K562 (cell line): ENCODE results near the gene UNC13A. TPM values are rescaled to one million over a fixed set of nuclear protein-coding genes. Genes with fewer than 3 reads are reported as not detected.

Source experiments
- ETS1 ChIP-seq: conservative IDR thresholded peaks from 2 replicates; pipeline ENCODE4 v1.6.1; 2011; ENCODE audit warnings: low read depth, mild to moderate bottlenecking, low read length; ENCODE audit not compliant: control insufficient read depth
- FUS ChIP-seq: fragments of 200-400 bp; formaldehyde crosslinking; optimal IDR thresholded peaks from 2 replicates; pipeline ENCODE3; 2017; ENCODE audit warnings: low read depth, low read length
- HINFP ChIP-seq: fragments of 450-650 bp; conservative IDR thresholded peaks from 2 replicates; pipeline ENCODE4 v1.6.1; 2016; ENCODE audit warnings: missing genetic modification characterization, low read depth, mild to moderate bottlenecking, control low read depth, missing compliant biosample characterization
- HNRNPUL1 ChIP-seq: fragments of 200-400 bp; formaldehyde crosslinking; IDR thresholded peaks from 2 replicates; pipeline ENCODE4 v1.6.1; 2017; ENCODE audit warnings: low read length
- MAZ ChIP-seq, 2 experiments: fragments of 450-650 bp in 1 of 2; sonication (generic) in 1 of 2; formaldehyde crosslinking; IDR thresholded peaks in 1 of 2; conservative IDR thresholded peaks in 1 of 2; 2 replicates each; pipeline versions ENCODE4 v1.4.0 to v1.5.0; 2020; ENCODE audit warnings: mild to moderate bottlenecking in 1 of 2, missing genetic modification reagents in 1 of 2
- RCOR1 ChIP-seq, 2 experiments: IDR thresholded peaks; 2 replicates each; pipeline ENCODE4 v1.6.1; 2012; ENCODE audit warnings: low read depth in 2 of 2, low read length in 2 of 2, borderline replicate concordance in 1 of 2, improper control_type of control experiment in 1 of 2
- SNRNP70 ChIP-seq: fragments of 200-400 bp; formaldehyde crosslinking; optimal IDR thresholded peaks from 2 replicates; pipeline ENCODE3; 2017; ENCODE audit warnings: low read depth, low read length
- TFAP4 ChIP-seq: sonication (generic); formaldehyde crosslinking; IDR thresholded peaks from 2 replicates; pipeline ENCODE4 v1.8.0; 2022; ENCODE audit warnings: missing genetic modification reagents, mild to moderate bottlenecking, moderate library complexity, borderline replicate concordance
- UBTF ChIP-seq, 2 experiments: IDR thresholded peaks; 2 replicates each; pipeline ENCODE4 v1.6.1; 2012; ENCODE audit warnings: improper control_type of control experiment in 2 of 2, low read depth in 2 of 2, low read length in 2 of 2, borderline replicate concordance in 1 of 2
- ZNF146 ChIP-seq: IDR thresholded peaks from one replicate; pipeline ENCODE4 v1.6.1; 2018; ENCODE audit warnings: missing compliant biosample characterization; ENCODE audit not compliant: unreplicated experiment
- polyA plus RNA-seq, 8 experiments: library from polyadenylated mRNA; depleted of rRNA in 4 of 8; stranded (reverse) in 5 of 8; unstranded in 3 of 8; fragments of >200 nt; fragmentation: Nextera tagmentation in 2 of 8; fragmentation: Illumina TruSeq in 1 of 8; extraction: Ambion mirVana in 2 of 8; extraction: Trizol in 1 of 8; gene quantifications; 2 replicates each; pipeline versions ENCODE4 v1.2.1 to v1.2.3, GENCODE V29; 2011 to 2014; ENCODE audit warnings: inconsistent platforms in 1 of 8, missing spikeins in 1 of 8
- total RNA-seq, 7 experiments: library from RNA; depleted of rRNA in 6 of 7; stranded (reverse); fragments of >200 nt in 6 of 7; fragmentation: Illumina TruSeq in 2 of 7; extraction: Trizol in 2 of 7; gene quantifications; 2 replicates each; pipeline versions ENCODE4 v1.2.1 to v1.2.3, GENCODE V29; 2011 to 2021; ENCODE audit warnings: low replicate concordance in 1 of 7
- TF ChIP-seq, protein P1 (sequence below): fragments of 250-450 bp; sonication (Bioruptor Pico); IDR thresholded peaks from 2 replicates; pipeline ENCODE4 v1.4.0; 2020; ENCODE audit warnings: mild to moderate bottlenecking
- TF ChIP-seq, protein P2 (sequence below): fragments of 250-450 bp; sonication (Bioruptor Pico); IDR thresholded peaks from 2 replicates; pipeline ENCODE4 v1.4.0; 2020

The UNC13A gene
- total and polyA plus RNA-seq, 9 of the 15 experiments (the other 6 are each of a cell fraction or from before 2014, with no cell fraction given), result 0.03 to 1.0 (median 0.25) TPM

DNA sequence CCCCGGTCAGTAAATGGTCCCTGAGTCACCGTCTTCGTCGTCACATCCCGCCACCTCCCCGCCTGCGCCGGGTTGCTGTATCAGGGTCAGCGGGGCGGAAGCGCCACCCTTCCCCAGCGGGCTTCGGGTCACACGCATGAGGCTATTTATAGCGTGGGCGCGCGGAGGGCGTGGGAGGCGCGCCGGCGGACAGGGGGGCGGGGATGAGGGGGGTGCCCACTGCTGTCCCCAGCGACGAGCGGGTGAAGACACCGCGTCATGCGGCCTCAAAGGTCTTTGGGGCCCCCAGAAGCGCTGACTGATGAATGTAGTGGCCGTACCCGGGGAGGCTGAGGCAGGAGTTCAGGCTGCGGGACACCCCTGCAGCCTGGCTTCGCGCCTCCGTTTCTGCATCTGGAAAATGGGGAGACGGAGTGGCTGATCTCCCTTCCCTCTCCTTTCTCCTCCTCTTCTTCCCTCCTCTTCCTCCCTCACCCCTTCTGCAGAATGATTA lies 7.9 kb downstream of the UNC13A start (continued):
- TF ChIP-seq, protein P1, sequence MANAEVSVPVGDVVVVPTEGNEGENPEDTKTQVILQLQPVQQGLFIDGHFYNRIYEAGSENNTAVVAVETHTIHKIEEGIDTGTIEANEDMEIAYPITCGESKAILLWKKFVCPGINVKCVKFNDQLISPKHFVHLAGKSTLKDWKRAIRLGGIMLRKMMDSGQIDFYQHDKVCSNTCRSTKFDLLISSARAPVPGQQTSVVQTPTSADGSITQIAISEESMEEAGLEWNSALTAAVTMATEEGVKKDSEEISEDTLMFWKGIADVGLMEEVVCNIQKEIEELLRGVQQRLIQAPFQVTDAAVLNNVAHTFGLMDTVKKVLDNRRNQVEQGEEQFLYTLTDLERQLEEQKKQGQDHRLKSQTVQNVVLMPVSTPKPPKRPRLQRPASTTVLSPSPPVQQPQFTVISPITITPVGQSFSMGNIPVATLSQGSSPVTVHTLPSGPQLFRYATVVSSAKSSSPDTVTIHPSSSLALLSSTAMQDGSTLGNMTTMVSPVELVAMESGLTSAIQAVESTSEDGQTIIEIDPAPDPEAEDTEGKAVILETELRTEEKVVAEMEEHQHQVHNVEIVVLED (CRISPR knock-in tag), result peak; percentile 48; the same call in 1 of the 2 replicates
- TF ChIP-seq ZNF146 (CRISPR knock-in tag) (no peak), UBTF (IDR thresholded peaks at IDR 0.05; ENCODE audit: borderline replicate concordance in 1 of 2, low read depth in 2 of 2, low read length in 2 of 2) (peak in 1 of 2 experiments; percentile 65; a peak in 1 of 4 replicates), RCOR1 (IDR thresholded peaks at IDR 0.05; ENCODE audit: borderline replicate concordance in 1 of 2, low read depth in 2 of 2, low read length in 2 of 2) (peak in 1 of 2 experiments; percentile 18; a peak in 1 of 4 replicates), TFAP4 (CRISPR knock-in tag) (peak; percentile 80), ETS1 (peak; percentile 52; the same call in 1 of the 2 replicates), FUS (no peak), HINFP (tag) (no peak), SNRNP70 (no peak), MAZ (CRISPR knock-in tag; conservative IDR thresholded peaks at IDR 0.05 in 1 of 2, IDR thresholded peaks at IDR 0.05 in 1 of 2) (peak in 1 of 2 experiments; percentile 65; a peak in 3 of 4 replicates), HNRNPUL1 (no peak)
- TF ChIP-seq, protein P2, sequence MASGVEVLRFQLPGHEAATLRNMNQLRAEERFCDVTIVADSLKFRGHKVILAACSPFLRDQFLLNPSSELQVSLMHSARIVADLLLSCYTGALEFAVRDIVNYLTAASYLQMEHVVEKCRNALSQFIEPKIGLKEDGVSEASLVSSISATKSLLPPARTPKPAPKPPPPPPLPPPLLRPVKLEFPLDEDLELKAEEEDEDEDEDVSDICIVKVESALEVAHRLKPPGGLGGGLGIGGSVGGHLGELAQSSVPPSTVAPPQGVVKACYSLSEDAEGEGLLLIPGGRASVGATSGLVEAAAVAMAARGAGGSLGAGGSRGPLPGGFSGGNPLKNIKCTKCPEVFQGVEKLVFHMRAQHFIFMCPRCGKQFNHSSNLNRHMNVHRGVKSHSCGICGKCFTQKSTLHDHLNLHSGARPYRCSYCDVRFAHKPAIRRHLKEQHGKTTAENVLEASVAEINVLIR (CRISPR knock-in tag), result 0 out of 2 replicates have a peak, but pooled peaks have one; percentile 13
